Vagina (tissue), 2 donors: ENCODE measurements around the gene NINJ2.

Source experiments
- CTCF ChIP-seq, 3 experiments: fragments of 450-650 bp in 2 of 3; fragments of 200-600 bp in 1 of 3; sonication (generic) in 1 of 3; IDR thresholded peaks; one replicate each; pipeline ENCODE4 v1.5.1; 2017 to 2019; ENCODE audit warnings: antibody characterized with exemption in 3 of 3, mild to moderate bottlenecking in 2 of 3, moderate library complexity in 2 of 3
- POLR2A ChIP-seq, 2 donors: fragments of 450-650 bp; IDR thresholded peaks; one replicate each; pipeline ENCODE4 v1.6.1; 2017; ENCODE audit warnings: antibody characterized with exemption in 2 of 2, mild to moderate bottlenecking in 2 of 2, moderate library complexity in 2 of 2
- POLR2AphosphoS5 ChIP-seq, 2 donors: sonication (generic); formaldehyde crosslinking; IDR thresholded peaks; one replicate each; pipeline ENCODE4 v1.9.0; 2017; ENCODE audit warnings: antibody characterized with exemption in 2 of 2, mild to moderate bottlenecking in 2 of 2, low read depth in 1 of 2; ENCODE audit not compliant: insufficient read depth in 1 of 2

- TF ChIP-seq CTCF (IDR thresholded peaks at IDR 0.05) (no peak), POLR2A (IDR thresholded peaks at IDR 0.05) (no peak), POLR2AphosphoS5 (IDR thresholded peaks at IDR 0.05; ENCODE audit: insufficient read depth in 1 of 2, low read depth in 1 of 2) (no peak)
These were observed 38.8 kb upstream of the NINJ2 start for GRCh38 chr12:701896-702539.
